HepG2 (cell line): Measurements from ENCODE around the gene DPM1. TPM values are rescaled to one million over a fixed set of nuclear protein-coding genes. Genes with fewer than 3 reads are reported as not detected.

Experiments used
- BRCA1 ChIP-seq: sonication (generic); formaldehyde crosslinking; IDR thresholded peaks from 2 replicates; pipeline ENCODE4 v1.4.0; 2020; ENCODE audit warnings: missing genetic modification reagents
- CENPX ChIP-seq: sonication (generic); formaldehyde crosslinking; IDR thresholded peaks from 2 replicates; pipeline ENCODE4 v1.9.0; 2021; ENCODE audit warnings: mild to moderate bottlenecking, missing genetic modification reagents, moderate library complexity
- CHCHD3 ChIP-seq: sonication (generic); formaldehyde crosslinking; IDR thresholded peaks from 2 replicates; pipeline ENCODE4 v1.8.0; 2022; ENCODE audit warnings: mild to moderate bottlenecking, missing genetic modification reagents, moderate library complexity
- ERF ChIP-seq: IDR thresholded peaks from 2 replicates; pipeline ENCODE4 v1.6.1; 2018; ENCODE audit warnings: missing biosample characterization, missing genetic modification reagents
- FOXK2 ChIP-seq: fragments of 450-650 bp; IDR thresholded peaks from 2 replicates; pipeline ENCODE4 v1.6.1; 2016
- GFI1 ChIP-seq: sonication (generic); formaldehyde crosslinking; IDR thresholded peaks from 2 replicates; pipeline ENCODE4 v1.5.0; 2020; ENCODE audit warnings: missing genetic modification reagents, mild to moderate bottlenecking, borderline replicate concordance
- HNRNPH1 ChIP-seq: fragments of 200-400 bp; formaldehyde crosslinking; optimal IDR thresholded peaks from 2 replicates; pipeline ENCODE3; 2017; ENCODE audit warnings: mild to moderate bottlenecking, low read depth, low read length
- HOXA5 ChIP-seq: sonication (generic); formaldehyde crosslinking; IDR thresholded peaks from 2 replicates; pipeline ENCODE4 v1.4.0; 2020; ENCODE audit warnings: missing genetic modification reagents
- NR2F6 ChIP-seq, 2 experiments: IDR thresholded peaks; 2 replicates each; pipeline ENCODE4 v1.6.1; 2016; ENCODE audit warnings: antibody characterized with exemption in 1 of 2, mild to moderate bottlenecking in 1 of 2
- REL ChIP-seq: sonication (generic); formaldehyde crosslinking; conservative IDR thresholded peaks from 2 replicates; pipeline ENCODE4 v1.8.0; 2022; ENCODE audit warnings: mild to moderate bottlenecking, missing genetic modification reagents, moderate library complexity
- RFX1 ChIP-seq: fragments of 450-650 bp; IDR thresholded peaks from 2 replicates; pipeline ENCODE4 v1.6.1; 2017
- SMAD3 ChIP-seq: sonication (generic); formaldehyde crosslinking; IDR thresholded peaks from 2 replicates; pipeline ENCODE4 v1.4.0; 2020; ENCODE audit warnings: missing genetic modification reagents
- ZMAT3 ChIP-seq: sonication (generic); formaldehyde crosslinking; conservative IDR thresholded peaks from 2 replicates; pipeline ENCODE4 v1.7.0; 2021; ENCODE audit warnings: missing genetic modification reagents
- ZNF12 ChIP-seq: sonication (generic); formaldehyde crosslinking; IDR thresholded peaks from 2 replicates; pipeline ENCODE4 v1.5.0; 2020; ENCODE audit warnings: missing genetic modification reagents
- ZNF18 ChIP-seq: sonication (generic); formaldehyde crosslinking; IDR thresholded peaks from 2 replicates; pipeline ENCODE4 v1.8.0; 2022; ENCODE audit warnings: mild to moderate bottlenecking, missing genetic modification reagents; ENCODE audit not compliant: insufficient replicate concordance
- ZNF20 ChIP-seq: sonication (generic); formaldehyde crosslinking; IDR thresholded peaks from 2 replicates; pipeline ENCODE4 v1.4.0; 2020; ENCODE audit warnings: mild to moderate bottlenecking, moderate library complexity, missing genetic modification reagents
- ZNF460 ChIP-seq: sonication (generic); formaldehyde crosslinking; IDR thresholded peaks from 2 replicates; pipeline ENCODE4 v1.5.1; 2020; ENCODE audit warnings: missing genetic modification reagents, mild to moderate bottlenecking, borderline replicate concordance
- ZNF513 ChIP-seq: sonication (generic); formaldehyde crosslinking; conservative IDR thresholded peaks from 2 replicates; pipeline ENCODE4 v1.5.0; 2020; ENCODE audit warnings: missing genetic modification reagents
- ZNF770 ChIP-seq: sonication (generic); formaldehyde crosslinking; IDR thresholded peaks from 2 replicates; pipeline ENCODE4 v1.5.0; 2020; ENCODE audit warnings: mild to moderate bottlenecking, missing genetic modification reagents
- ZNF891 ChIP-seq: sonication (generic); formaldehyde crosslinking; IDR thresholded peaks from 2 replicates; pipeline ENCODE4 v1.5.0; 2020; ENCODE audit warnings: mild to moderate bottlenecking, missing genetic modification reagents
- ZXDC ChIP-seq: sonication (generic); formaldehyde crosslinking; IDR thresholded peaks from 2 replicates; pipeline ENCODE4 v1.5.0; 2020; ENCODE audit warnings: mild to moderate bottlenecking, missing genetic modification reagents
- polyA plus RNA-seq, 8 experiments: library from polyadenylated mRNA; depleted of rRNA in 3 of 8; stranded (reverse) in 7 of 8; unstranded in 1 of 8; fragments of >200 nt; fragmentation: Illumina TruSeq in 4 of 8; extraction: Trizol in 4 of 8; gene quantifications; 2 replicates each; pipeline versions ENCODE4 v1.2.1 to v1.2.3, GENCODE V29; 2011 to 2016; ENCODE audit warnings: low read depth in 4 of 8, missing spikeins in 1 of 8, mixed read lengths in 1 of 8; ENCODE audit not compliant: insufficient read depth in 1 of 8
- total RNA-seq, 5 experiments: library from RNA; depleted of rRNA; stranded (reverse); fragments of >200 nt; fragmentation: Illumina TruSeq; extraction: Trizol; gene quantifications; 2 replicates each; pipeline ENCODE4 v1.2.3, GENCODE V29; 2016; ENCODE audit warnings: low read depth in 1 of 5

DPM1 gene
- total and polyA plus RNA-seq, 2 of the 13 experiments (the other 11 are each of a cell fraction or from before 2014, with no cell fraction given): 83.2 to 161 TPM

GRCh38 chr20:50958615-50959542 lies 547 bp upstream of the DPM1 start, which contains the start of gene MOCS3 (continued):
- TF ChIP-seq REL (peak; percentile 85), ERF (no peak; the same call in 1 of the 2 replicates), SMAD3 (no peak), CHCHD3 (CRISPR knock-in tag) (0 out of 2 replicates have a peak, but pooled peaks have one; percentile 28), ZNF891 (peak; percentile 80; the same call in 1 of the 2 replicates), GFI1 (CRISPR knock-in tag) (peak; percentile 46; the same call in 1 of the 2 replicates), HNRNPH1 (no peak), HOXA5 (peak; percentile 93), NR2F6 (IDR thresholded peaks at IDR 0.05) (no peak), NR2F6 (CRISPR knock-in tag; IDR thresholded peaks at IDR 0.05) (no peak), ZNF770 (no peak), BRCA1 (CRISPR knock-in tag) (peak; percentile 82), ZXDC (CRISPR knock-in tag) (no peak), CENPX (CRISPR knock-in tag) (no peak), ZNF20 (CRISPR knock-in tag) (peak; percentile 82; the same call in 1 of the 2 replicates), FOXK2 (peak; percentile 99), ZNF513 (CRISPR knock-in tag) (0 out of 2 replicates have a peak, but pooled peaks have one; percentile 50), ZMAT3 (CRISPR knock-in tag) (peak; percentile 42; the same call in 1 of the 2 replicates), ZNF12 (CRISPR knock-in tag) (no peak; the same call in none of the 2 replicates), ZNF460 (no peak), ZNF18 (CRISPR knock-in tag) (no peak), RFX1 (peak; percentile 99)
